Stomach (tissue), 4 donors: ENCODE data around the gene GORASP1.

Experiments
- CTCF ChIP-seq, 7 experiments: fragments of 450-650 bp in 4 of 7; fragments of 200-600 bp in 3 of 7; sonication (generic) in 3 of 7; IDR thresholded peaks; one replicate each; pipeline ENCODE4 v1.5.1; 2016 to 2019; ENCODE audit warnings: antibody characterized with exemption in 7 of 7, control low read depth in 2 of 7, mild to moderate bottlenecking in 1 of 7
- EP300 ChIP-seq: sonication (generic); formaldehyde crosslinking; IDR thresholded peaks from one replicate; pipeline ENCODE4 v1.6.1; 2017; ENCODE audit warnings: antibody characterized with exemption
- POLR2AphosphoS5 ChIP-seq, 3 donors: sonication (generic); formaldehyde crosslinking; IDR thresholded peaks; one replicate each; pipeline ENCODE4 v1.6.1; 2016; ENCODE audit warnings: antibody characterized with exemption in 3 of 3

DNA sequence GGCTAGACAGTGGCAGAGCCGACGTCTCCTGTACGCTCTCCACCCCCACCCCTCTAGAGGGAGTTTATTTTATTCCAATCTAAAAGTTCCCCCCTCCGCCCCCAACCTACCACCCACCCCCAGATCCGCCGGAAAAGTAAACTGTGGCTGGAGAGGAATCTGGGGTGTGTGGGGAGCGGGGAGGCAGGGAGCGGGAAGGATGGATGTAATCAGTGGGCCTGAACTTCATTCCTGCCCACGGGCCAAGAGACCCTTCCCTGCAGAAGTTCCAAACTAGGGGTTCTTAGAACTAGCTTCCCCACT, 46.5 kb upstream of the GORASP1 start:
- TF ChIP-seq CTCF (IDR thresholded peaks at IDR 0.05), result no peak
- no peak for TF ChIP-seq EP300
- TF ChIP-seq POLR2AphosphoS5 (IDR thresholded peaks at IDR 0.05), result no peak
